ENCODE data around the gene BSCL2. TPM values are rescaled to one million over a fixed set of nuclear protein-coding genes. Genes with fewer than 3 reads are reported as not detected.
"Not testable (repeated sequence)": the region's sequence is repeated elsewhere in the genome, so short reads cannot be mapped to it uniquely, and the experiment has no call there.

The BSCL2 gene
- total RNA-seq, 1 donor: 43.5 TPM

GRCh38 chr11:62705413-62705812, 1.8 kb downstream of the BSCL2 start:
- H3K4me3 ChIP-seq (ENCODE audit: low read depth, low read length): peak overlapping the region; percentile 77
- no peak for TF ChIP-seq CTCF (IDR thresholded peaks at IDR 0.05; ENCODE audit: insufficient read depth, low read length)
- no peak for DNase-seq (ENCODE audit: low read depth)

- H3K4me3 ChIP-seq (ENCODE audit: low read depth, low read length); DNase-seq (ENCODE audit: low read depth): not testable (repeated sequence)
These were observed 3.3 kb downstream of the BSCL2 start for GRCh38 chr11:62703921-62704320.

- no peak for TF ChIP-seq CTCF (IDR thresholded peaks at IDR 0.05; ENCODE audit: insufficient read depth, low read length)
- no peak for DNase-seq (ENCODE audit: low read depth)
These were observed 5.0 kb downstream of the BSCL2 start for GRCh38 chr11:62702246-62702645.

GRCh38 chr11:62694455-62695167, 12.6 kb downstream of the BSCL2 start:
- peak; percentile 91 for DNase-seq (ENCODE audit: low read depth)
- H3K4me3 ChIP-seq (ENCODE audit: low read depth, low read length): no peak overlapping the region
- peak; percentile 85 for TF ChIP-seq CTCF (IDR thresholded peaks at IDR 0.05; ENCODE audit: insufficient read depth, low read length)

More at GRCh38 chr11:62702246-62702645, 5.0 kb downstream of the BSCL2 start:
- no peak overlapping the region for H3K4me3 ChIP-seq (ENCODE audit: low read depth, low read length)

GRCh38 chr11:62693624-62694023, 13.6 kb downstream of the BSCL2 start:
- not testable (repeated sequence) for H3K4me3 ChIP-seq (ENCODE audit: low read depth, low read length); DNase-seq (ENCODE audit: low read depth)

GRCh38 chr11:62689421-62690183, 17.6 kb downstream of the BSCL2 start, which contains the start of gene LRRN4CL:
TSS of gene LRRN4CL (minus strand) at chr11:62689530. CDS start at chr11:62688508, 1,022 bp downstream.
- TF ChIP-seq CTCF (IDR thresholded peaks at IDR 0.05; ENCODE audit: insufficient read depth, low read length): no peak
- peak; percentile 99 for DNase-seq (ENCODE audit: low read depth)
- peak within 1 kb of the TSS; percentile 84 for H3K4me3 ChIP-seq (ENCODE audit: low read depth, low read length)

GRCh38 chr11:62688491-62688890, 18.7 kb downstream of the BSCL2 start:
- H3K4me3 ChIP-seq (ENCODE audit: low read depth, low read length): peak overlapping the region; percentile 84
- DNase-seq (ENCODE audit: low read depth): peak; percentile 39
- TF ChIP-seq CTCF (IDR thresholded peaks at IDR 0.05; ENCODE audit: insufficient read depth, low read length): no peak

All from fibroblast of the aortic adventitia (primary cell).